WTC11 (cell line): ENCODE measurements around the gene ACOX3. TPM values are rescaled to one million over a fixed set of nuclear protein-coding genes. Genes with fewer than 3 reads are reported as not detected.

ENCODE experiments used
- ATAC-seq: fragments of 200-7000 bp; cut with Tn5 transposase; 2 replicates; pipeline ENCODE4 v1.10.0; 2021; ENCODE audit warnings: mild to moderate bottlenecking, moderate library complexity
- CTCF ChIA-PET: fragments of 300-600 bp; sonication (Branson Sonifier 250); formaldehyde crosslinking; loops from one replicate; lab custom pipeline; 2021; ENCODE audit warnings: antibody characterized with exemption; lab: Charles Lee
- POLR2A ChIA-PET: fragments of 350-600 bp; sonication (Branson Sonifier 250); formaldehyde crosslinking; loops from one replicate; lab custom pipeline; 2021; ENCODE audit warnings: antibody characterized with exemption; lab: Charles Lee
- DNase-seq: peaks from one replicate; pipeline ENCODE4 v3.0.0; 2021; ENCODE audit warnings: low spot score
- H3K27ac Mint-ChIP-seq: 2 replicates; pipeline ENCODE4 v1.8.0; 2021; ENCODE audit warnings: mixed read lengths
- H3K27me3 Mint-ChIP-seq: 2 replicates; pipeline ENCODE4 v1.8.0; 2021; ENCODE audit warnings: low read depth, mild to moderate bottlenecking, moderate library complexity, mixed read lengths
- H3K36me3 Mint-ChIP-seq: 2 replicates; pipeline ENCODE4 v1.8.0; 2021; ENCODE audit warnings: mixed read lengths
- H3K4me1 Mint-ChIP-seq: 2 replicates; pipeline ENCODE4 v1.8.0; 2022; ENCODE audit warnings: mixed read lengths
- H3K4me3 Mint-ChIP-seq: 2 replicates; pipeline ENCODE4 v1.8.0; 2021; ENCODE audit warnings: mild to moderate bottlenecking, moderate library complexity, mixed read lengths
- H3K9me3 Mint-ChIP-seq: 2 replicates; pipeline ENCODE4 v1.8.0; 2021; ENCODE audit warnings: mixed read lengths
- CREB1 ChIP-seq: sonication (generic); formaldehyde crosslinking; IDR thresholded peaks from 2 replicates; pipeline ENCODE4 v1.8.0; 2023; ENCODE audit warnings: mild to moderate bottlenecking, missing genetic modification reagents
- ETV6 ChIP-seq: sonication (generic); formaldehyde crosslinking; IDR thresholded peaks from 2 replicates; pipeline ENCODE4 v1.8.1; 2022; ENCODE audit warnings: mild to moderate bottlenecking, missing genetic modification reagents
- KAT7 ChIP-seq: sonication (generic); formaldehyde crosslinking; IDR thresholded peaks from 2 replicates; pipeline ENCODE4 v1.8.1; 2023; ENCODE audit warnings: missing genetic modification reagents, mild to moderate bottlenecking, borderline replicate concordance
- MXD4 ChIP-seq: fragments of 250-450 bp; sonication (Bioruptor Pico); IDR thresholded peaks from 2 replicates; pipeline ENCODE4 v1.8.0; 2021; ENCODE audit warnings: mild to moderate bottlenecking, moderate library complexity, borderline replicate concordance
- NFATC4 ChIP-seq: fragments of 250-450 bp; sonication (Bioruptor Pico); IDR thresholded peaks from 2 replicates; pipeline ENCODE4 v1.9.0; 2021; ENCODE audit warnings: mild to moderate bottlenecking
- NFE2L1 ChIP-seq: sonication (generic); formaldehyde crosslinking; IDR thresholded peaks from 2 replicates; pipeline ENCODE4 v1.8.1; 2023; ENCODE audit warnings: missing genetic modification reagents
- NFYB ChIP-seq: sonication (generic); formaldehyde crosslinking; conservative IDR thresholded peaks from 2 replicates; pipeline ENCODE4 v1.8.0; 2022; ENCODE audit warnings: low read depth, missing genetic modification reagents
- NR2C2 ChIP-seq: sonication (generic); formaldehyde crosslinking; IDR thresholded peaks from 2 replicates; pipeline ENCODE4 v1.8.0; 2022; ENCODE audit warnings: mild to moderate bottlenecking, missing genetic modification reagents
- NR3C1 ChIP-seq: sonication (generic); formaldehyde crosslinking; conservative IDR thresholded peaks from 2 replicates; pipeline ENCODE4 v1.8.1; 2023; ENCODE audit warnings: low read depth, mild to moderate bottlenecking, missing genetic modification reagents
- OVOL2 ChIP-seq: fragments of 250-450 bp; sonication (Bioruptor Pico); IDR thresholded peaks from 2 replicates; pipeline ENCODE4 v1.9.0; 2021; ENCODE audit warnings: mild to moderate bottlenecking, borderline replicate concordance
- RELA ChIP-seq: sonication (generic); formaldehyde crosslinking; IDR thresholded peaks from 2 replicates; pipeline ENCODE4 v1.8.1; 2022; ENCODE audit warnings: missing genetic modification reagents, mild to moderate bottlenecking, borderline replicate concordance
- SOX15 ChIP-seq: fragments of 250-450 bp; sonication (Bioruptor Pico); IDR thresholded peaks from 2 replicates; pipeline ENCODE4 v1.9.0; 2021; ENCODE audit warnings: mild to moderate bottlenecking
- TP53 ChIP-seq: sonication (generic); formaldehyde crosslinking; IDR thresholded peaks from 2 replicates; pipeline ENCODE4 v1.8.1; 2023; ENCODE audit warnings: mild to moderate bottlenecking, missing genetic modification reagents
- ZNF416 ChIP-seq: fragments of 250-450 bp; sonication (Bioruptor Pico); IDR thresholded peaks from 2 replicates; pipeline ENCODE4 v1.9.0; 2021; ENCODE audit warnings: mild to moderate bottlenecking, inconsistent platforms
- ZNF423 ChIP-seq: fragments of 250-450 bp; sonication (Bioruptor Pico); IDR thresholded peaks from 2 replicates; pipeline ENCODE4 v2.1.2; 2022; ENCODE audit warnings: mild to moderate bottlenecking, moderate library complexity
- total RNA-seq: library from RNA; stranded (reverse); gene quantifications from 3 replicates; pipeline ENCODE4 v1.2.3, GENCODE V29; 2021
- TF ChIP-seq, protein P1 (sequence below): sonication (generic); formaldehyde crosslinking; IDR thresholded peaks from 2 replicates; pipeline ENCODE4 v1.8.0; 2022; ENCODE audit warnings: mild to moderate bottlenecking, missing genetic modification reagents
- TF ChIP-seq, protein P2 (sequence below): fragments of 250-450 bp; sonication (Bioruptor Pico); IDR thresholded peaks from 2 replicates; pipeline ENCODE4 v1.9.0; 2021; ENCODE audit warnings: mild to moderate bottlenecking
- TF ChIP-seq, protein P3 (sequence below): fragments of 250-450 bp; sonication (Bioruptor Pico); conservative IDR thresholded peaks from 2 replicates; pipeline ENCODE4 v1.9.0; 2021; ENCODE audit warnings: mild to moderate bottlenecking
- TF ChIP-seq, protein P4 (sequence below): sonication (generic); formaldehyde crosslinking; IDR thresholded peaks from 2 replicates; pipeline ENCODE4 v1.8.0; 2023; ENCODE audit warnings: missing genetic modification reagents
- TF ChIP-seq, protein P5 (sequence below): sonication (generic); formaldehyde crosslinking; IDR thresholded peaks from 2 replicates; pipeline ENCODE4 v1.8.0; 2022; ENCODE audit warnings: mild to moderate bottlenecking, missing genetic modification reagents
- TF ChIP-seq, protein P6 (sequence below): fragments of 250-450 bp; sonication (Bioruptor Pico); IDR thresholded peaks from 2 replicates; pipeline ENCODE4 v1.8.0; 2021; ENCODE audit warnings: mild to moderate bottlenecking
- TF ChIP-seq, protein P7 (sequence below): sonication (generic); formaldehyde crosslinking; IDR thresholded peaks from 2 replicates; pipeline ENCODE4 v1.8.1; 2023; ENCODE audit warnings: mild to moderate bottlenecking, missing genetic modification reagents, moderate library complexity
- TF ChIP-seq, protein P8 (sequence below): fragments of 250-450 bp; sonication (Bioruptor Pico); IDR thresholded peaks from 2 replicates; pipeline ENCODE4 v1.9.0; 2021; ENCODE audit warnings: moderate library complexity, mild to moderate bottlenecking, inconsistent platforms, borderline replicate concordance
- TF ChIP-seq, protein P9 (sequence below): sonication (generic); formaldehyde crosslinking; IDR thresholded peaks from 2 replicates; pipeline ENCODE4 v1.8.1; 2023; ENCODE audit warnings: mild to moderate bottlenecking, missing genetic modification reagents, moderate library complexity
- TF ChIP-seq, protein P10 (sequence below): sonication (generic); formaldehyde crosslinking; IDR thresholded peaks from 2 replicates; pipeline ENCODE4 v1.8.1; 2022; ENCODE audit warnings: mild to moderate bottlenecking, missing genetic modification reagents, moderate library complexity, borderline replicate concordance

The ACOX3 gene
- total RNA-seq, 1 experiment from 2014 or later, result 10.7 TPM

DNA sequence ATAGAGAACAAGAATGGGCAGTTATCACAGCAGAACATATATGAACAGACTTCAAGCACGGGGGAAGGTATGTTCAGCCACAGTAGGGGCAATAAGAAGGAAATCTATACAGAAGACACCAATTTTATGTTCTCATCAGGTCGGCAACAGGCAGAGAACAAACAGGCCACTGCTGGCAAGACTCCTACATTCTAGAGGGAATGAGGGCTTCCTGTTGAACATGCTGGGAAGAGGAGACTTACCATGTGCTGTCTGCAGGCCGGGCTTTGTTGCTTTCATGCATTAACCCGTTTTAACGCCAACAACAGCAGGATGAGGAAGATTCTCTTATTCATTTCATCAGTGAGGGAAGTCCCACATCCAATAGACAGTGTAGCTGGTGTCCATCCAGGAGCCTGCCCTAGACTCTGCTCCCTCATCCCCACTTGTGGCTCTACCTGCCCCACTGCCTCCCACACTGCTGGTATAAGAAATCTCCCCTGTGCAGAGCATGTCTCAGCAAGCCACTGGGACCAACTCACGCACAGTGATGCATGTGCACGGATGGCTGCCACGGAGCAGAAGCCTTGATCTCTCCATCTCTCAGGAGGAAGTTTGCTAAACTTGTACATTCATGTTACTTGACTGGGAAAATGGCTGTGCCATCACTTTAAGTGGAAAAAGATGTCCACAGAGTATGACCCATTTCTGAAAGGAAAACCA is 84.5 kb downstream of the ACOX3 start:
- Mint-ChIP-seq H3K36me3 (peaks cover 14% of the 10 kb centered on the region), H3K4me1 (peaks cover 45% of the 10 kb centered on the region), H3K4me3 (no peak overlapping the region), H3K27ac (no peak overlapping the region), H3K9me3 (peaks cover 15% of the 10 kb centered on the region), H3K27me3 (peaks cover 34% of the 10 kb centered on the region)
- ATAC-seq (no peak), DNase-seq (no peak)
- TF ChIP-seq NR2C2 (no peak), NFE2L1 (CRISPR knock-in tag) (no peak), TP53 (no peak), NFYB (CRISPR knock-in tag) (no peak), NFATC4 (CRISPR knock-in tag) (no peak), KAT7 (CRISPR knock-in tag) (no peak), RELA (CRISPR knock-in tag) (no peak), CREB1 (CRISPR knock-in tag) (no peak)
- TF ChIP-seq, protein P1, sequence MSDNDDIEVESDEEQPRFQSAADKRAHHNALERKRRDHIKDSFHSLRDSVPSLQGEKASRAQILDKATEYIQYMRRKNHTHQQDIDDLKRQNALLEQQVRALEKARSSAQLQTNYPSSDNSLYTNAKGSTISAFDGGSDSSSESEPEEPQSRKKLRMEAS, result no peak
- TF ChIP-seq, protein P2, sequence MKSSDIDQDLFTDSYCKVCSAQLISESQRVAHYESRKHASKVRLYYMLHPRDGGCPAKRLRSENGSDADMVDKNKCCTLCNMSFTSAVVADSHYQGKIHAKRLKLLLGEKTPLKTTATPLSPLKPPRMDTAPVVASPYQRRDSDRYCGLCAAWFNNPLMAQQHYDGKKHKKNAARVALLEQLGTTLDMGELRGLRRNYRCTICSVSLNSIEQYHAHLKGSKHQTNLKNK (CRISPR knock-in tag), result no peak
- TF ChIP-seq, protein P3, sequence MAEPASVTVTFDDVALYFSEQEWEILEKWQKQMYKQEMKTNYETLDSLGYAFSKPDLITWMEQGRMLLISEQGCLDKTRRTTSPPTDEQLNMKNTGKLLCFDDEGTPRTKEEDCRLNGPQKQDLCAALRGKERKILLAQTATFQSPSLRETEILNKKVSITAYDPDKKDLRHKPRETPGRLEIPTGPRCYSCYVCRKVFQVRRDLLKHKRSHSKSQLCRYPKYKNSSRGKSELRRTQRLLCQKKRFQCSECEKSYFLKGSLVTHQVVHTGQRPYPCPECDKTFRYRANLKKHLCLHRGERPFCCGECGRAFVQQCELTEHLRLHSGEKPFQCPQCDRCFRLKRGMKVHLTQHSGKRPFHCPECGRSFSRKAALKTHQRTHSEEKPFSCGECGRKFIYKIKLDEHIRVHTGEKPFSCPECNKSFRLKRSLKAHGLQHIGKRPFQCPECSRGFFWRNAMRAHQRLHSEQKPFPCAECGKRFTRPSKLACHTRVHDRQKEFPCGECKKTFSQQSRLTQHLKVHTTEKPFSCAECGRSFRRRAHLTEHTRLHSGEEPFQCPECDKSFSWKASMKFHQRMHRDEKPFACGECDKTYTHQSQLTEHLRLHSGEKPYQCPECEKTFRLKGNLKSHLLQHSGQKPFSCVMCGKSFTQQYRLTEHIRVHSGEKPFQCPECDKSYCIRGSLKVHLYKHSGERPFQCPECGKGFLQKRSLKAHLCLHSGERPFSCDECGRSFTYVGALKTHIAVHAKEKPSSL (CRISPR knock-in tag), result no peak
- TF ChIP-seq, protein P4, sequence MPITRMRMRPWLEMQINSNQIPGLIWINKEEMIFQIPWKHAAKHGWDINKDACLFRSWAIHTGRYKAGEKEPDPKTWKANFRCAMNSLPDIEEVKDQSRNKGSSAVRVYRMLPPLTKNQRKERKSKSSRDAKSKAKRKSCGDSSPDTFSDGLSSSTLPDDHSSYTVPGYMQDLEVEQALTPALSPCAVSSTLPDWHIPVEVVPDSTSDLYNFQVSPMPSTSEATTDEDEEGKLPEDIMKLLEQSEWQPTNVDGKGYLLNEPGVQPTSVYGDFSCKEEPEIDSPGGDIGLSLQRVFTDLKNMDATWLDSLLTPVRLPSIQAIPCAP (CRISPR knock-in tag), result no peak
- TF ChIP-seq, protein P5, sequence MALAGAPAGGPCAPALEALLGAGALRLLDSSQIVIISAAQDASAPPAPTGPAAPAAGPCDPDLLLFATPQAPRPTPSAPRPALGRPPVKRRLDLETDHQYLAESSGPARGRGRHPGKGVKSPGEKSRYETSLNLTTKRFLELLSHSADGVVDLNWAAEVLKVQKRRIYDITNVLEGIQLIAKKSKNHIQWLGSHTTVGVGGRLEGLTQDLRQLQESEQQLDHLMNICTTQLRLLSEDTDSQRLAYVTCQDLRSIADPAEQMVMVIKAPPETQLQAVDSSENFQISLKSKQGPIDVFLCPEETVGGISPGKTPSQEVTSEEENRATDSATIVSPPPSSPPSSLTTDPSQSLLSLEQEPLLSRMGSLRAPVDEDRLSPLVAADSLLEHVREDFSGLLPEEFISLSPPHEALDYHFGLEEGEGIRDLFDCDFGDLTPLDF (CRISPR knock-in tag), result no peak
- TF ChIP-seq, protein P6, sequence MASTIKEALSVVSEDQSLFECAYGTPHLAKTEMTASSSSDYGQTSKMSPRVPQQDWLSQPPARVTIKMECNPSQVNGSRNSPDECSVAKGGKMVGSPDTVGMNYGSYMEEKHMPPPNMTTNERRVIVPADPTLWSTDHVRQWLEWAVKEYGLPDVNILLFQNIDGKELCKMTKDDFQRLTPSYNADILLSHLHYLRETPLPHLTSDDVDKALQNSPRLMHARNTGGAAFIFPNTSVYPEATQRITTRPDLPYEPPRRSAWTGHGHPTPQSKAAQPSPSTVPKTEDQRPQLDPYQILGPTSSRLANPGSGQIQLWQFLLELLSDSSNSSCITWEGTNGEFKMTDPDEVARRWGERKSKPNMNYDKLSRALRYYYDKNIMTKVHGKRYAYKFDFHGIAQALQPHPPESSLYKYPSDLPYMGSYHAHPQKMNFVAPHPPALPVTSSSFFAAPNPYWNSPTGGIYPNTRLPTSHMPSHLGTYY, result no peak
- TF ChIP-seq, protein P7, sequence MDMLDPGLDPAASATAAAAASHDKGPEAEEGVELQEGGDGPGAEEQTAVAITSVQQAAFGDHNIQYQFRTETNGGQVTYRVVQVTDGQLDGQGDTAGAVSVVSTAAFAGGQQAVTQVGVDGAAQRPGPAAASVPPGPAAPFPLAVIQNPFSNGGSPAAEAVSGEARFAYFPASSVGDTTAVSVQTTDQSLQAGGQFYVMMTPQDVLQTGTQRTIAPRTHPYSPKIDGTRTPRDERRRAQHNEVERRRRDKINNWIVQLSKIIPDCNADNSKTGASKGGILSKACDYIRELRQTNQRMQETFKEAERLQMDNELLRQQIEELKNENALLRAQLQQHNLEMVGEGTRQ, result no peak
- TF ChIP-seq, protein P8, sequence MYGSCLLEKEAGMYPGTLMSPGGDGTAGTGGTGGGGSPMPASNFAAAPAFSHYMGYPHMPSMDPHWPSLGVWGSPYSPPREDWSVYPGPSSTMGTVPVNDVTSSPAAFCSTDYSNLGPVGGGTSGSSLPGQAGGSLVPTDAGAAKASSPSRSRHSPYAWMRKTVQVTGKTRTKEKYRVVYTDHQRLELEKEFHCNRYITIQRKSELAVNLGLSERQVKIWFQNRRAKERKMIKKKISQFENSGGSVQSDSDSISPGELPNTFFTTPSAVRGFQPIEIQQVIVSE, result no peak
- ChIA-PET CTCF (no interaction called here), POLR2A (no interaction called here)

DNA sequence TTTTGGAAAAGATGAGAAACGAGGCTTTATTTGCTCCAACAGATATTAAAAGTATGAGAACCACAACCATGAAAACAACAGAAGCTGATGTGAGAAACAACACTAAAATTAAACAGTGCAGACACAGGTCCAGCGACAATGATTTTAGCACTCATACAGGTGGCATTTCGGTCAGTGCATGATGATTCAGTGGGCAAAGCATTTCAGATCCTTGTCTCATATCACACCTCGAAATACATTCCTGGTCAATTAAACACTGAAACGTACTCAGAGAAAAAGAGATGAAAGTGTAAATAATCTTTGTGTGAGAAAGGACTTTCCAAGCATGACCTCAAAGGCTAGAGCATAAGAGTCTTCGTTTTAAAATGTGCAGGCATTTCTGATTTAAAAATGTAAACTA is 85.2 kb downstream of the ACOX3 start:
- ATAC-seq (no peak), DNase-seq (no peak)
- H3K4me1 Mint-ChIP-seq, result peaks cover 48% of the 10 kb centered on the region
- peaks cover 32% of the 10 kb centered on the region for H3K27me3 Mint-ChIP-seq
- H3K36me3 Mint-ChIP-seq, result peaks cover 9% of the 10 kb centered on the region
- CTCF ChIA-PET, result no interaction called here
- POLR2A ChIA-PET, result no interaction called here
- no peak overlapping the region for H3K4me3 Mint-ChIP-seq
- peaks cover 12% of the 10 kb centered on the region for H3K9me3 Mint-ChIP-seq
- H3K27ac Mint-ChIP-seq, result no peak overlapping the region
- TF ChIP-seq, protein P9, sequence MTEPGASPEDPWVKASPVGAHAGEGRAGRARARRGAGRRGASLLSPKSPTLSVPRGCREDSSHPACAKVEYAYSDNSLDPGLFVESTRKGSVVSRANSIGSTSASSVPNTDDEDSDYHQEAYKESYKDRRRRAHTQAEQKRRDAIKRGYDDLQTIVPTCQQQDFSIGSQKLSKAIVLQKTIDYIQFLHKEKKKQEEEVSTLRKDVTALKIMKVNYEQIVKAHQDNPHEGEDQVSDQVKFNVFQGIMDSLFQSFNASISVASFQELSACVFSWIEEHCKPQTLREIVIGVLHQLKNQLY (CRISPR knock-in tag), result no peak
- TF ChIP-seq ETV6 (no peak), NR3C1 (CRISPR knock-in tag) (no peak), ZNF423 (CRISPR knock-in tag) (no peak), SOX15 (no peak), ZNF416 (CRISPR knock-in tag) (no peak), NFATC4 (CRISPR knock-in tag) (no peak), CREB1 (CRISPR knock-in tag) (no peak), MXD4 (no peak), OVOL2 (CRISPR knock-in tag) (no peak)
- TF ChIP-seq, protein P10, sequence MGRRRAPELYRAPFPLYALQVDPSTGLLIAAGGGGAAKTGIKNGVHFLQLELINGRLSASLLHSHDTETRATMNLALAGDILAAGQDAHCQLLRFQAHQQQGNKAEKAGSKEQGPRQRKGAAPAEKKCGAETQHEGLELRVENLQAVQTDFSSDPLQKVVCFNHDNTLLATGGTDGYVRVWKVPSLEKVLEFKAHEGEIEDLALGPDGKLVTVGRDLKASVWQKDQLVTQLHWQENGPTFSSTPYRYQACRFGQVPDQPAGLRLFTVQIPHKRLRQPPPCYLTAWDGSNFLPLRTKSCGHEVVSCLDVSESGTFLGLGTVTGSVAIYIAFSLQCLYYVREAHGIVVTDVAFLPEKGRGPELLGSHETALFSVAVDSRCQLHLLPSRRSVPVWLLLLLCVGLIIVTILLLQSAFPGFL (CRISPR knock-in tag), result no peak
